HepG2 (cell line): ENCODE data around the gene GPR62. TPM values are rescaled to one million over a fixed set of nuclear protein-coding genes. Genes with fewer than 3 reads are reported as not detected.

Source experiments
- ATAC-seq: fragments of 200-7000 bp; cut with Tn5 transposase; 3 replicates; pipeline ENCODE4 v1.9.1; 2020; ENCODE audit warnings: mild to moderate bottlenecking, moderate library complexity
- BruUV-seq: library from RNA; stranded (reverse); fragments of 400-500 nt; replicated peaks from 2 replicates; lab custom pipeline; 2021; lab: Mats Ljungman, UMichigan
- CTCF ChIA-PET: fragments of 300-600 bp; formaldehyde crosslinking; extraction: SDS; loops from one replicate; lab custom pipeline; 2021; ENCODE audit warnings: low total read pairs, inconsistent platforms, low intra/inter-chr PET ratio; lab: Yijun Ruan, JAX
- POLR2A ChIA-PET: fragments of 350-600 bp; sonication (Branson Sonifier 250); formaldehyde crosslinking; loops from one replicate; lab custom pipeline; 2020; ENCODE audit warnings: antibody characterized with exemption, inconsistent platforms; lab: Yijun Ruan, JAX
- DNase-seq: peaks from one replicate; pipeline ENCODE4 v3.0.0-alpha.2; 2015; ENCODE audit warnings: low spot score
- FAIRE-seq: peaks from 3 replicates; lab custom pipeline; 2011; peaks lifted over from hg19 to GRCh38; lab: Jason Lieb, UNC
- H2AFZ ChIP-seq: one replicate; pipeline ENCODE4 v1.6.1; 2011; ENCODE audit warnings: low read length, inconsistent platforms
- H3K27ac ChIP-seq: fragments of 300-600 bp; 3 replicates; pipeline ENCODE4 v1.8.0; 2011; ENCODE audit warnings: mixed run types, mild to moderate bottlenecking, mixed read lengths, low read length, inconsistent platforms; ENCODE audit not compliant: insufficient read depth; ENCODE audit errors: extremely low read length
- H3K27me3 ChIP-seq, 2 experiments: fragments of 200-600 bp in 1 of 2; 2 replicates in 1 of 2; 3 replicates in 1 of 2; pipeline versions ENCODE4 v1.6.0 to v1.8.0; 2011; ENCODE audit warnings: low read length in 2 of 2, mild to moderate bottlenecking in 2 of 2, moderate library complexity in 2 of 2, inconsistent platforms in 1 of 2; ENCODE audit not compliant: insufficient read depth in 2 of 2, control insufficient read depth in 1 of 2
- H3K36me3 ChIP-seq, 2 experiments: fragments of 200-600 bp in 1 of 2; replicated peaks in 1 of 2; 2 replicates in 1 of 2; 3 replicates in 1 of 2; pipeline versions ENCODE4 v1.5.1 to v1.8.0; 2011; ENCODE audit warnings: low read length in 2 of 2, inconsistent platforms in 1 of 2; ENCODE audit not compliant: insufficient read depth in 2 of 2, control insufficient read depth in 1 of 2
- H3K4me1 ChIP-seq: 2 replicates; pipeline ENCODE4 v1.5.1; 2012; ENCODE audit warnings: low read length, inconsistent platforms; ENCODE audit not compliant: insufficient read depth
- H3K4me2 ChIP-seq: 2 replicates; pipeline ENCODE4 v1.6.0; 2011; ENCODE audit warnings: low read depth, low read length, inconsistent platforms
- H3K4me3 ChIP-seq, 3 experiments: fragments of 200-600 bp in 1 of 3; sonication (generic), shearing (Covaris generic) in 1 of 3; replicated peaks in 1 of 3; 2 replicates each; pipeline ENCODE4 v1.5.1; 2011 to 2016; ENCODE audit warnings: low read length in 3 of 3, inconsistent platforms in 2 of 3, low read depth in 2 of 3, mild to moderate bottlenecking in 2 of 3, control low read depth in 1 of 3, mixed read lengths in 1 of 3; ENCODE audit not compliant: insufficient read depth in 1 of 3
- H3K79me2 ChIP-seq: one replicate; pipeline ENCODE4 v1.6.1; 2011; ENCODE audit warnings: low read length, inconsistent platforms; ENCODE audit not compliant: insufficient read depth
- H3K9ac ChIP-seq: 2 replicates; pipeline ENCODE4 v1.6.0; 2011; ENCODE audit warnings: mild to moderate bottlenecking, low read depth, low read length, inconsistent platforms; ENCODE audit not compliant: insufficient read depth
- H3K9me3 ChIP-seq: 2 replicates; pipeline ENCODE4 v1.5.1; 2012; ENCODE audit warnings: mild to moderate bottlenecking, low read length
- H4K20me1 ChIP-seq: 2 replicates; pipeline ENCODE4 v1.6.0; 2011; ENCODE audit warnings: inconsistent platforms, mild to moderate bottlenecking, low read length, moderate library complexity; ENCODE audit not compliant: insufficient read depth
- FOXO1 ChIP-seq: sonication (generic); formaldehyde crosslinking; IDR thresholded peaks from 2 replicates; pipeline ENCODE4 v1.4.0; 2020; ENCODE audit warnings: missing genetic modification reagents
- GZF1 ChIP-seq: sonication (generic); formaldehyde crosslinking; IDR thresholded peaks from 2 replicates; pipeline ENCODE4 v1.5.1; 2020; ENCODE audit warnings: mild to moderate bottlenecking, missing genetic modification reagents
- HOXA3 ChIP-seq: sonication (generic); formaldehyde crosslinking; IDR thresholded peaks from 2 replicates; pipeline ENCODE4 v1.5.0; 2020; ENCODE audit warnings: missing genetic modification reagents
- KAT8 ChIP-seq: IDR thresholded peaks from 2 replicates; pipeline ENCODE4 v1.6.1; 2016; ENCODE audit warnings: missing genetic modification reagents, missing compliant biosample characterization
- NCOA2 ChIP-seq: sonication (generic); formaldehyde crosslinking; IDR thresholded peaks from 2 replicates; pipeline ENCODE4 v1.8.0; 2022; ENCODE audit warnings: inconsistent platforms
- NFYC ChIP-seq: IDR thresholded peaks from 2 replicates; pipeline ENCODE4 v1.6.1; 2016; ENCODE audit warnings: missing genetic modification reagents, missing compliant biosample characterization
- PPARG ChIP-seq: conservative IDR thresholded peaks from 2 replicates; pipeline ENCODE4 v1.6.1; 2016; ENCODE audit warnings: missing biosample characterization, missing genetic modification reagents
- RAD21 ChIP-seq: fragments of 450-650 bp; formaldehyde crosslinking; IDR thresholded peaks from 2 replicates; pipeline ENCODE4 v1.5.0; 2020; ENCODE audit warnings: mild to moderate bottlenecking
- THRA ChIP-seq: sonication (generic); formaldehyde crosslinking; IDR thresholded peaks from 2 replicates; pipeline ENCODE4 v1.4.0; 2020; ENCODE audit warnings: missing genetic modification reagents, borderline replicate concordance
- UBTF ChIP-seq: sonication (generic); formaldehyde crosslinking; IDR thresholded peaks from 2 replicates; pipeline ENCODE4 v1.4.0; 2020; ENCODE audit warnings: mild to moderate bottlenecking, missing genetic modification reagents
- ZBED4 ChIP-seq: sonication (generic); formaldehyde crosslinking; IDR thresholded peaks from 2 replicates; pipeline ENCODE4 v1.4.0; 2020; ENCODE audit warnings: missing genetic modification reagents, borderline replicate concordance
- ZBTB26 ChIP-seq: IDR thresholded peaks from 2 replicates; pipeline ENCODE4 v1.6.1; 2016; ENCODE audit warnings: missing compliant biosample characterization, missing genetic modification reagents, borderline replicate concordance
- ZFP1 ChIP-seq: IDR thresholded peaks from 2 replicates; pipeline ENCODE4 v1.6.1; 2016
- ZSCAN12 ChIP-seq: sonication (generic); formaldehyde crosslinking; IDR thresholded peaks from 2 replicates; pipeline ENCODE4 v1.9.0; 2021; ENCODE audit warnings: mild to moderate bottlenecking, missing genetic modification reagents
- WGBS: methylation state at CpG from one replicate; pipeline ENCODE4 v1.1.6; 2017; ENCODE audit warnings: low lambda C conversion rate; 5-methylcytosine and 5-hydroxymethylcytosine counted together
- in situ Hi-C: cut with HindIII; loops from 2 replicates; pipeline ENCODE4 v1.10.0; 2017; ENCODE audit warnings: low pct_unique_long_range_greater_than_20kb; ENCODE audit not compliant: extremely low pct_ligation_motif_present
- intact Hi-C: fragments of 100-400 bp; cut with micrococcal nuclease; formaldehyde crosslinking; loops from one replicate; pipeline ENCODE4 v1.10.0; 2022; ENCODE audit not compliant: unreplicated experiment
- polyA plus RNA-seq, 8 experiments: library from polyadenylated mRNA; depleted of rRNA in 3 of 8; stranded (reverse) in 7 of 8; unstranded in 1 of 8; fragments of >200 nt; fragmentation: Illumina TruSeq in 4 of 8; extraction: Trizol in 4 of 8; gene quantifications; 2 replicates each; pipeline versions ENCODE4 v1.2.1 to v1.2.3, GENCODE V29; 2011 to 2016; ENCODE audit warnings: low read depth in 4 of 8, missing spikeins in 1 of 8, mixed read lengths in 1 of 8; ENCODE audit not compliant: insufficient read depth in 1 of 8
- total RNA-seq, 5 experiments: library from RNA; depleted of rRNA; stranded (reverse); fragments of >200 nt; fragmentation: Illumina TruSeq; extraction: Trizol; gene quantifications; 2 replicates each; pipeline ENCODE4 v1.2.3, GENCODE V29; 2016; ENCODE audit warnings: low read depth in 1 of 5

GPR62 gene
- total and polyA plus RNA-seq, 2 of the 13 experiments (the other 11 are each of a cell fraction or from before 2014, with no cell fraction given) = not detected

GRCh38 chr3:52001443-52001974 is 46.3 kb downstream of the GPR62 start:
- peak; percentile 43 for FAIRE-seq
- H2AFZ ChIP-seq = no peak overlapping the region
- TF ChIP-seq PPARG (CRISPR knock-in tag) (no peak), NFYC (CRISPR knock-in tag) (no peak), GZF1 (CRISPR knock-in tag) (no peak), UBTF (CRISPR knock-in tag) (peak; percentile 36; the same call in 1 of the 2 replicates), ZFP1 (CRISPR knock-in tag) (no peak), NCOA2 (CRISPR knock-in tag) (0 out of 2 replicates have a peak, but pooled peaks have one; percentile 15), ZBED4 (CRISPR knock-in tag) (peak; percentile 70; the same call in 1 of the 2 replicates), HOXA3 (CRISPR knock-in tag) (peak; percentile 52; the same call in 1 of the 2 replicates), FOXO1 (CRISPR knock-in tag) (peak; percentile 55; the same call in 1 of the 2 replicates), RAD21 (CRISPR knock-in tag) (peak; percentile 99), ZBTB26 (no peak), ZSCAN12 (CRISPR knock-in tag) (no peak), THRA (CRISPR knock-in tag) (peak; percentile 73), KAT8 (0 out of 2 replicates have a peak, but pooled peaks have one; percentile 33)

More at GRCh38 chr3:52001443-52001974, 46.3 kb downstream of the GPR62 start:
- CTCF ChIA-PET = interaction anchor here (0.7 to 9.0 kb wide), 7 partner anchors 51 to 146 kb away, joined by 3 to 110 read pairs (median 6); partner anchors contain the start of genes DUSP7, PARP3 and RRP9
- DNase-seq (peak; percentile 78), ATAC-seq (peak; percentile 83)
- Histone ChIP-seq H3K36me3 (no peaks in the 10 kb centered on the region), H3K4me2 (peak overlapping the region; percentile 68), H3K4me3 (peak overlapping the region in 1 of 3 experiments; percentile 42; a peak in 1 of 6 replicates), H3K27me3 (peaks cover 0 to 37% of the 10 kb centered on the region in 2 experiments; a peak in 3 of 5 replicates), H3K4me1 (peaks cover 60% of the 10 kb centered on the region), H3K9me3 (no peaks in the 10 kb centered on the region), H3K79me2 (no peaks in the 10 kb centered on the region), H3K9ac (no peak overlapping the region), H3K27ac (no peak overlapping the region), H4K20me1 (no peaks in the 10 kb centered on the region)
- in situ Hi-C loops = loop anchor here (5.0 kb wide), 2 partner anchors 41 to 141 kb away; no protein-coding TSS in a partner anchor
- 4% methylated on average over 8 of the region's 18 CpGs for WGBS
- intact Hi-C loops = loop anchor here (1.0 kb wide), 1 partner anchor 122 kb away; no protein-coding TSS in a partner anchor
- POLR2A ChIA-PET = interaction anchor here (1.7 kb wide), 1 partner anchor 153 kb away, joined by 4 read pairs; the partner anchor contains the start of gene POC1A
- BruUV-seq = no TSS peak
